Skeletal muscle tissue (tissue), 4 donors: ENCODE results near the gene C16orf54. TPM values are rescaled to one million over a fixed set of nuclear protein-coding genes. Genes with fewer than 3 reads are reported as not detected.
A peak's percentile ranks its signal among the peaks of the same experiment; 100 is the strongest.
"Not testable (repeated sequence)": the region's sequence is repeated elsewhere in the genome, so short reads cannot be mapped to it uniquely, and the experiment has no call there.

Experiments
- H3K27ac ChIP-seq: one replicate; pipeline ENCODE4 v1.7.0; 2013; ENCODE audit warnings: mild to moderate bottlenecking, low read depth, low read length, inconsistent platforms
- H3K27me3 ChIP-seq, 3 donors: one replicate each; pipeline ENCODE4 v1.7.0; 2013; ENCODE audit warnings: low read length in 3 of 3; ENCODE audit not compliant: control insufficient read depth in 3 of 3, insufficient read depth in 3 of 3
- H3K36me3 ChIP-seq, 3 donors: one replicate each; pipeline ENCODE4 v1.7.0; 2013; ENCODE audit warnings: low read length in 3 of 3; ENCODE audit not compliant: control insufficient read depth in 3 of 3, insufficient read depth in 3 of 3
- H3K4me1 ChIP-seq, 3 donors: one replicate each; pipeline ENCODE4 v1.7.0; 2013; ENCODE audit warnings: low read length in 3 of 3, mild to moderate bottlenecking in 3 of 3; ENCODE audit not compliant: control insufficient read depth in 3 of 3, insufficient read depth in 3 of 3
- H3K4me3 ChIP-seq, 3 donors: one replicate each; pipeline ENCODE4 v1.7.0; 2013; ENCODE audit warnings: low read length in 3 of 3
- H3K9ac ChIP-seq, 3 donors: one replicate each; pipeline ENCODE4 v1.7.0; 2013; ENCODE audit warnings: low read length in 3 of 3, mild to moderate bottlenecking in 3 of 3, moderate library complexity in 2 of 3, low read depth in 1 of 3
- H3K9me3 ChIP-seq, 3 donors: one replicate each; pipeline ENCODE4 v1.7.0; 2013; ENCODE audit warnings: low read length in 3 of 3; ENCODE audit not compliant: control insufficient read depth in 3 of 3
- total RNA-seq: library from RNA; depleted of rRNA; stranded (reverse); fragments of >200 nt; gene quantifications from one replicate; pipeline ENCODE4 v1.2.3, GENCODE V29; 2014
- donor health status: Osteomylitis.

The C16orf54 gene
- total RNA-seq, 1 donor from 2014 or later, result 1.0 TPM

GRCh38 chr16:29784901-29785500 lies 39.2 kb upstream of the C16orf54 start:
- Histone ChIP-seq H3K4me3 (peak overlapping the region; percentile 59 to 80 (median 68)), H3K9me3 (no peaks in the 10 kb centered on the region), H3K9ac (peak overlapping the region; percentile 54 to 80 (median 74)), H3K36me3 (no peaks in the 10 kb centered on the region), H3K27ac (no peak overlapping the region), H3K4me1 (peaks cover 6 to 12% (median 7%) of the 10 kb centered on the region in 3 donors), H3K27me3 (peaks cover 0 to 10% (median 4%) of the 10 kb centered on the region in 3 donors)

- H3K27me3 ChIP-seq, result peaks cover under 1 to 18% (median 9%) of the 10 kb centered on the region in 3 donors
- no peak overlapping the region for H3K27ac ChIP-seq
- no peak overlapping the region for H3K9ac ChIP-seq
- no peak overlapping the region for H3K4me3 ChIP-seq
- no peaks in the 10 kb centered on the region for H3K9me3 ChIP-seq
- H3K36me3 ChIP-seq, result no peaks in the 10 kb centered on the region
- peaks cover 0 to 5% (median 2%) of the 10 kb centered on the region in 3 donors for H3K4me1 ChIP-seq
Observed at GRCh38 chr16:29784157-29784556, 38.4 kb upstream of the C16orf54 start.

- H3K27me3 ChIP-seq, result peaks cover 7 to 18% (median 9%) of the 10 kb centered on the region in 3 donors
- H3K9ac ChIP-seq, H3K36me3 ChIP-seq, H3K27ac ChIP-seq, H3K4me3 ChIP-seq, H3K4me1 ChIP-seq, H3K9me3 ChIP-seq: not testable (repeated sequence)
Observed at GRCh38 chr16:29783094-29783953, 37.5 kb upstream of the C16orf54 start.

- Histone ChIP-seq H3K9me3 (no peaks in the 10 kb centered on the region), H3K36me3 (no peaks in the 10 kb centered on the region), H3K27me3 (peaks cover 7 to 20% (median 9%) of the 10 kb centered on the region in 3 donors), H3K27ac (no peak overlapping the region), H3K4me3 (no peak overlapping the region), H3K4me1 (no peaks in the 10 kb centered on the region), H3K9ac (no peak overlapping the region)
Observed at GRCh38 chr16:29779474-29779873, 33.7 kb upstream of the C16orf54 start.

- Histone ChIP-seq H3K4me3 (no peak within 1 kb of the TSS), H3K27me3 (peaks cover 7 to 21% (median 9%) of the 10 kb centered on the region in 3 donors), H3K36me3 (no peaks in the 10 kb centered on the region), H3K9me3 (no peaks in the 10 kb centered on the region), H3K27ac (no peak within 1 kb of the TSS), H3K9ac (no peak within 1 kb of the TSS), H3K4me1 (no peaks in the 10 kb centered on the region)
Observed at GRCh38 chr16:29777576-29778350, 32.0 kb upstream of the C16orf54 start, which contains the start of gene ZG16. TSS of gene ZG16 (plus strand) at chr16:29778256. CDS start at chr16:29779267, 1,011 bp downstream.

- Histone ChIP-seq H3K36me3 (no peaks in the 10 kb centered on the region), H3K9ac (no peak overlapping the region), H3K27ac (no peak overlapping the region), H3K9me3 (no peaks in the 10 kb centered on the region), H3K27me3 (peaks cover 7 to 19% (median 9%) of the 10 kb centered on the region in 3 donors), H3K4me1 (no peaks in the 10 kb centered on the region), H3K4me3 (no peak overlapping the region)
Observed at GRCh38 chr16:29775742-29776408, 30.1 kb upstream of the C16orf54 start.

GRCh38 chr16:29774730-29775129 lies 28.9 kb upstream of the C16orf54 start:
- Histone ChIP-seq H3K36me3 (no peaks in the 10 kb centered on the region), H3K9me3 (no peaks in the 10 kb centered on the region), H3K4me1 (no peaks in the 10 kb centered on the region), H3K4me3 (no peak overlapping the region), H3K27me3 (peaks cover 5 to 8% (median 7%) of the 10 kb centered on the region in 3 donors), H3K9ac (no peak overlapping the region), H3K27ac (no peak overlapping the region)

- not testable (repeated sequence) for H3K9ac ChIP-seq, H3K4me1 ChIP-seq, H3K9me3 ChIP-seq, H3K27ac ChIP-seq, H3K4me3 ChIP-seq, H3K36me3 ChIP-seq, H3K27me3 ChIP-seq
Observed at GRCh38 chr16:29772330-29772729, 26.5 kb upstream of the C16orf54 start.

- Histone ChIP-seq H3K27me3 (peaks cover 0 to 3% (median 0%) of the 10 kb centered on the region in 3 donors), H3K36me3 (no peaks in the 10 kb centered on the region), H3K4me1 (peaks cover 2% of the 10 kb centered on the region in 3 donors), H3K4me3 (no peak overlapping the region), H3K9me3 (no peaks in the 10 kb centered on the region), H3K9ac (no peak overlapping the region), H3K27ac (no peak overlapping the region)
Observed at GRCh38 chr16:29770250-29770929, 24.6 kb upstream of the C16orf54 start.
